ENCODE data around the gene GPR78.

- TF ChIP-seq CTCF (IDR thresholded peaks at IDR 0.05; ENCODE audit: low read length), result no peak
- TF ChIP-seq EZH2 (optimal IDR thresholded peaks at IDR 0.05; ENCODE audit: low read depth, low read length), result no peak
- TF ChIP-seq EZH2phosphoT487 (IDR thresholded peaks at IDR 0.05; ENCODE audit: low read length), result no peak
These were observed 6.9 kb upstream of the GPR78 start for GRCh38 chr4:8573266-8573665.

Measured in MM.1S (cell line).